ENCODE measurements around the gene SLC5A2. TPM values are rescaled to one million over a fixed set of nuclear protein-coding genes. Genes with fewer than 3 reads are reported as not detected.
"Not testable (repeated sequence)": the region's sequence is repeated elsewhere in the genome, so short reads cannot be mapped to it uniquely, and the experiment has no call there.

Gene SLC5A2
- total RNA-seq, 2 experiments from 2014 or later, result not detected

DNA sequence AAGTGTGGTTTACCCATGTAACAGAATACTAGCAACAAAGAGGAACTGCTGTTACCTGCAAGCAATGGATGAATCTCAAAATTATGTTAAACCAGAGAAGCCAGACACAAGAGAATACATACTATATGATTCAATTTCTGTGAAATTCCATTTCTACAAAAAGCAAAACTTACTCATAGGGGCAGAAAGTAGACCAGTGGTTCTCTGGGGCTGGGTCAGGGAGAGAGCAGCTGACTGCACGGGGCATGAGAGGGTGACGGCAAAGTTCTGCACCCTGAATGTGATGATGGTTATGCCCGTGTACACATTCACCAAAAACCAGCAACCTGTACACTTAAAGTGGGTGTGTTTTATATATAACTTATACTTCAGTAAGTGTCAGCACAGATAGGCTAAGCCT, 43.4 kb upstream of the SLC5A2 start:
- peak overlapping the region; percentile 9 for H3K4me3 ChIP-seq (ENCODE audit: low read depth, low read length, poor library complexity, severe bottlenecking)
- H3K27ac ChIP-seq (ENCODE audit: low read depth, low read length, poor library complexity, severe bottlenecking), result no peak overlapping the region
- ChIA-PET CTCF (ENCODE audit: unreplicated experiment) (no interaction called here), POLR2A (no interaction called here)
- no peak for DNase-seq (ENCODE audit: low spot score)
- no peaks in the 10 kb centered on the region for H3K36me3 ChIP-seq (ENCODE audit: insufficient read depth, low read length)
- BruUV-seq (replicated peaks), result no TSS peak
- no peaks in the 10 kb centered on the region for H3K9me3 ChIP-seq (ENCODE audit: low read length)
- intact Hi-C loops (cut with micrococcal nuclease; ENCODE audit: unreplicated experiment), result no loop called here
- peaks cover 23% of the 10 kb centered on the region for H3K4me1 ChIP-seq (ENCODE audit: insufficient read depth, low read length, poor library complexity, severe bottlenecking)
- no peak for TF ChIP-seq EZH2phosphoT487 (IDR thresholded peaks at IDR 0.05; ENCODE audit: borderline replicate concordance, low read depth, low read length)
- no peak for TF ChIP-seq CTCF (conservative IDR thresholded peaks at IDR 0.05; ENCODE audit: low read length)
- H3K9me2 ChIP-seq (ENCODE audit: insufficient read depth, low read length), result no peaks in the 10 kb centered on the region
- H4K20me1 ChIP-seq (ENCODE audit: insufficient read depth, low read length), result no peaks in the 10 kb centered on the region
- H3K79me2 ChIP-seq (ENCODE audit: insufficient read depth, low read depth, low read length), result no peaks in the 10 kb centered on the region
- H3K4me2 ChIP-seq (ENCODE audit: low read length), result peak overlapping the region; percentile 62
- peak overlapping the region; percentile 58 for H2AFZ ChIP-seq (ENCODE audit: low read length)

- no peaks in the 10 kb centered on the region for H3K9me2 ChIP-seq (ENCODE audit: insufficient read depth, low read length)
- H3K79me2 ChIP-seq (ENCODE audit: insufficient read depth, low read depth, low read length), result no peaks in the 10 kb centered on the region
- POLR2A ChIA-PET, result interaction anchor here (0.8 kb wide), 1 partner anchor 17 kb away, joined by 4 read pairs; no protein-coding TSS in a partner anchor
- H3K4me3 ChIP-seq (ENCODE audit: low read depth, low read length, poor library complexity, severe bottlenecking), result no peak overlapping the region
- CTCF ChIA-PET (ENCODE audit: unreplicated experiment), result no interaction called here
- no peak overlapping the region for H3K4me2 ChIP-seq (ENCODE audit: low read length)
- DNase-seq (ENCODE audit: low spot score), result no peak
- no peaks in the 10 kb centered on the region for H3K9me3 ChIP-seq (ENCODE audit: low read length)
- TF ChIP-seq CTCF (conservative IDR thresholded peaks at IDR 0.05; ENCODE audit: low read length) (no peak), EZH2phosphoT487 (IDR thresholded peaks at IDR 0.05; ENCODE audit: borderline replicate concordance, low read depth, low read length) (no peak)
- no peaks in the 10 kb centered on the region for H4K20me1 ChIP-seq (ENCODE audit: insufficient read depth, low read length)
- no TSS peak for BruUV-seq (replicated peaks)
- no peaks in the 10 kb centered on the region for H3K36me3 ChIP-seq (ENCODE audit: insufficient read depth, low read length)
- no peak overlapping the region for H2AFZ ChIP-seq (ENCODE audit: low read length)
- H3K4me1 ChIP-seq (ENCODE audit: insufficient read depth, low read length, poor library complexity, severe bottlenecking), result peaks cover 23% of the 10 kb centered on the region
- no peak overlapping the region for H3K27ac ChIP-seq (ENCODE audit: low read depth, low read length, poor library complexity, severe bottlenecking)
- intact Hi-C loops (cut with micrococcal nuclease; ENCODE audit: unreplicated experiment), result loop anchor here (1.0 to 5.0 kb wide), 3 partner anchors 108 to 453 kb away; partner anchors contain the start of genes HSD3B7 and PYCARD
Observed at GRCh38 chr16:31440516-31441184, 42.3 kb upstream of the SLC5A2 start.

GRCh38 chr16:31441956-31442355, 41.0 kb upstream of the SLC5A2 start:
- H3K4me2 ChIP-seq (ENCODE audit: low read length), result no peak overlapping the region
- no peak overlapping the region for H2AFZ ChIP-seq (ENCODE audit: low read length)
- BruUV-seq (replicated peaks), result no TSS peak
- no peaks in the 10 kb centered on the region for H4K20me1 ChIP-seq (ENCODE audit: insufficient read depth, low read length)
- H3K9me3 ChIP-seq (ENCODE audit: low read length), result no peaks in the 10 kb centered on the region
- TF ChIP-seq EZH2phosphoT487 (IDR thresholded peaks at IDR 0.05; ENCODE audit: borderline replicate concordance, low read depth, low read length) (no peak), CTCF (conservative IDR thresholded peaks at IDR 0.05; ENCODE audit: low read length) (no peak)
- no peak overlapping the region for H3K27ac ChIP-seq (ENCODE audit: low read depth, low read length, poor library complexity, severe bottlenecking)
- CTCF ChIA-PET (ENCODE audit: unreplicated experiment), result no interaction called here
- H3K4me3 ChIP-seq (ENCODE audit: low read depth, low read length, poor library complexity, severe bottlenecking), result no peak overlapping the region
- no peaks in the 10 kb centered on the region for H3K36me3 ChIP-seq (ENCODE audit: insufficient read depth, low read length)
- H3K4me1 ChIP-seq (ENCODE audit: insufficient read depth, low read length, poor library complexity, severe bottlenecking), result peaks cover 23% of the 10 kb centered on the region
- no peak for DNase-seq (ENCODE audit: low spot score)
- POLR2A ChIA-PET, result interaction anchor here (0.6 kb wide), 1 partner anchor 550 kb away, joined by 3 read pairs; no protein-coding TSS in a partner anchor
- H3K9me2 ChIP-seq (ENCODE audit: insufficient read depth, low read length), result no peaks in the 10 kb centered on the region
- H3K79me2 ChIP-seq (ENCODE audit: insufficient read depth, low read depth, low read length), result no peaks in the 10 kb centered on the region
- intact Hi-C loops (cut with micrococcal nuclease; ENCODE audit: unreplicated experiment), result loop anchor here (1.0 to 5.0 kb wide), 3 partner anchors 110 to 455 kb away; partner anchors contain the start of genes HSD3B7 and PYCARD

DNA sequence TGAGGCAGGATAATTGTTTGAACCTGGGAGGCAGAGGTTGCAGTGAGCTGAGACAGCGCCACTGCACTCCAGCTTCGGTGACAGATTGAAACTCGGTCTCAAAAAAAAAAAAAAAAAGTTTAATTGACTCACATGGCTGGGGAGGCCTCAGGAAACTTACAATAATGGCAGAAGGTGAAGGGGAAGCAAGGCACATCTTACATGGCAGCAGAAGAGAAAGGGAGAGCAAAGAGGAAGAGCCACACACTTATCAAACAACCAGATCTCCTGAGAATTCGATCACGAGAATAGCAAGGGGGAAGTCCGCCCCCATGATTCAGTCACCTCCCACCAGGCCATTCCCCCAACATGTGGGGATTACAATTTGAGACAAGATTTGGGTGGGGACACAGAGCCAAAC, 37.0 kb upstream of the SLC5A2 start:
- H3K36me3 ChIP-seq (ENCODE audit: insufficient read depth, low read length); H3K4me2 ChIP-seq (ENCODE audit: low read length); BruUV-seq (replicated peaks); H3K4me3 ChIP-seq (ENCODE audit: low read depth, low read length, poor library complexity, severe bottlenecking); DNase-seq (ENCODE audit: low spot score); intact Hi-C loops (cut with micrococcal nuclease; ENCODE audit: unreplicated experiment); H3K9me2 ChIP-seq (ENCODE audit: insufficient read depth, low read length); H3K79me2 ChIP-seq (ENCODE audit: insufficient read depth, low read depth, low read length); H3K4me1 ChIP-seq (ENCODE audit: insufficient read depth, low read length, poor library complexity, severe bottlenecking); CTCF ChIA-PET (ENCODE audit: unreplicated experiment); H3K27ac ChIP-seq (ENCODE audit: low read depth, low read length, poor library complexity, severe bottlenecking); H3K9me3 ChIP-seq (ENCODE audit: low read length); H2AFZ ChIP-seq (ENCODE audit: low read length); H4K20me1 ChIP-seq (ENCODE audit: insufficient read depth, low read length): not testable (repeated sequence)
- POLR2A ChIA-PET, result interaction anchor here (0.6 kb wide), 1 partner anchor 27 kb away, joined by 3 read pairs; no protein-coding TSS in a partner anchor

All from OCI-LY7 (cell line).